Measurements from ENCODE around the gene ITPR1. TPM values are rescaled to one million over a fixed set of nuclear protein-coding genes. Genes with fewer than 3 reads are reported as not detected.

ITPR1 gene
- total RNA-seq, 2 experiments from 2014 or later, result 84.4 to 104 TPM

- intact Hi-C loops (cut with micrococcal nuclease; ENCODE audit: unreplicated experiment), result no loop called here
- TF ChIP-seq, protein P1, sequence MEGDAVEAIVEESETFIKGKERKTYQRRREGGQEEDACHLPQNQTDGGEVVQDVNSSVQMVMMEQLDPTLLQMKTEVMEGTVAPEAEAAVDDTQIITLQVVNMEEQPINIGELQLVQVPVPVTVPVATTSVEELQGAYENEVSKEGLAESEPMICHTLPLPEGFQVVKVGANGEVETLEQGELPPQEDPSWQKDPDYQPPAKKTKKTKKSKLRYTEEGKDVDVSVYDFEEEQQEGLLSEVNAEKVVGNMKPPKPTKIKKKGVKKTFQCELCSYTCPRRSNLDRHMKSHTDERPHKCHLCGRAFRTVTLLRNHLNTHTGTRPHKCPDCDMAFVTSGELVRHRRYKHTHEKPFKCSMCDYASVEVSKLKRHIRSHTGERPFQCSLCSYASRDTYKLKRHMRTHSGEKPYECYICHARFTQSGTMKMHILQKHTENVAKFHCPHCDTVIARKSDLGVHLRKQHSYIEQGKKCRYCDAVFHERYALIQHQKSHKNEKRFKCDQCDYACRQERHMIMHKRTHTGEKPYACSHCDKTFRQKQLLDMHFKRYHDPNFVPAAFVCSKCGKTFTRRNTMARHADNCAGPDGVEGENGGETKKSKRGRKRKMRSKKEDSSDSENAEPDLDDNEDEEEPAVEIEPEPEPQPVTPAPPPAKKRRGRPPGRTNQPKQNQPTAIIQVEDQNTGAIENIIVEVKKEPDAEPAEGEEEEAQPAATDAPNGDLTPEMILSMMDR (conservative IDR thresholded peaks at IDR 0.05; ENCODE audit: low read length), result peak; percentile 60
- no peak for TF ChIP-seq EZH2phosphoT487 (IDR thresholded peaks at IDR 0.05; ENCODE audit: borderline replicate concordance, low read depth, low read length)
- Histone ChIP-seq H3K4me2 (ENCODE audit: low read length) (no peak overlapping the region), H3K4me3 (ENCODE audit: low read depth, low read length, poor library complexity, severe bottlenecking) (no peak overlapping the region), H3K4me1 (ENCODE audit: insufficient read depth, low read length, poor library complexity, severe bottlenecking) (no peaks in the 10 kb centered on the region), H3K9me2 (ENCODE audit: insufficient read depth, low read length) (no peaks in the 10 kb centered on the region), H3K36me3 (ENCODE audit: insufficient read depth, low read length) (peaks cover 47% of the 10 kb centered on the region), H3K79me2 (ENCODE audit: insufficient read depth, low read depth, low read length) (no peaks in the 10 kb centered on the region), H3K9me3 (ENCODE audit: low read length) (no peaks in the 10 kb centered on the region), H4K20me1 (ENCODE audit: insufficient read depth, low read length) (no peaks in the 10 kb centered on the region), H3K27ac (ENCODE audit: low read depth, low read length, poor library complexity, severe bottlenecking) (no peak overlapping the region), H2AFZ (ENCODE audit: low read length) (no peak overlapping the region)
- ChIA-PET POLR2A (no interaction called here), CTCF (ENCODE audit: unreplicated experiment) (no interaction called here)
- BruUV-seq (replicated peaks), result no TSS peak
- DNase-seq (ENCODE audit: low spot score), result peak; percentile 2
These were observed 162.9 kb downstream of the ITPR1 start for GRCh38 chr3:4656059-4656458.

DNA sequence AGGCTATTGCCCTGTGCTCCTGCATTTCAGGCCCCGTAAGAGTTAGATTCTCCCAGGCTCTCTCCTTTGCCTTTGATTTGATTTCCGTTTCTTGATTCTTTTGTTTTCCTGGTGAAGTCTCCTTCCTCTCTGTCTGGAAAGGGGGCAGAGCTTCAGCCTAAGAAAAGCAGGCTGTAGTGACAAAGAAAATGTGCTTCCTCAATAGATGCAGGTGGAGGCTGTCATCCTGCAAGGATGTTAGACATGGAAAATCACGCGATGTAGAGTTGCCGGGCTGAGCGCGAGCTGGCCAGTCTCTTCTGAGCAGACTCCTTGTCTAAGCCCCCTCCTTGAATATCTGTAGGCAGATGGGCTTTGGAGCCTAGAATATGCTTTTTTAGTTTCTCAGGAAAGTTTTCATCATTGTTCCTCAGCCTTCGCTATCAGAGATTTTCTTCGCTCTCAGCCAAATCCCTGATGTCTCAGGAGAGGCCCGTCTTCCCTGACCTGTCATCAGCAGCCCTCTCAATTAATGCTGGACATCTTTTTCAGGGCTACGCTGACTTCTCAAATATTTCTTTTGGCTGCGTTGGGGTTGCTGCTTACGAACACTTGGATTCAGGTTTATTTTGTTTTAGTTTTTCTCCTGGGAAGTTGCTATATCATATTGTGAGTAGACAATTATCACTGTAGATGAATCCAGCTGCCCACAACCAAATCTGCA, 163.6 kb downstream of the ITPR1 start:
- H3K79me2 ChIP-seq (ENCODE audit: insufficient read depth, low read depth, low read length), result no peaks in the 10 kb centered on the region
- no TSS peak for BruUV-seq (replicated peaks)
- intact Hi-C loops (cut with micrococcal nuclease; ENCODE audit: unreplicated experiment), result no loop called here
- peaks cover 50% of the 10 kb centered on the region for H3K36me3 ChIP-seq (ENCODE audit: insufficient read depth, low read length)
- ChIA-PET POLR2A (interaction anchor here (0.7 kb wide), 2 partner anchors 43 to 211 kb away, joined by 6 to 7 read pairs; no protein-coding TSS in a partner anchor), CTCF (ENCODE audit: unreplicated experiment) (no interaction called here)
- DNase-seq (ENCODE audit: low spot score), result no peak
- H3K9me3 ChIP-seq (ENCODE audit: low read length), result no peaks in the 10 kb centered on the region
- H3K4me2 ChIP-seq (ENCODE audit: low read length), result no peak overlapping the region
- no peak for TF ChIP-seq EZH2phosphoT487 (IDR thresholded peaks at IDR 0.05; ENCODE audit: borderline replicate concordance, low read depth, low read length)
- TF ChIP-seq, protein P1 (conservative IDR thresholded peaks at IDR 0.05; ENCODE audit: low read length), result no peak
- no peak overlapping the region for H2AFZ ChIP-seq (ENCODE audit: low read length)
- H3K9me2 ChIP-seq (ENCODE audit: insufficient read depth, low read length), result no peaks in the 10 kb centered on the region
- H4K20me1 ChIP-seq (ENCODE audit: insufficient read depth, low read length), result no peaks in the 10 kb centered on the region
- no peak overlapping the region for H3K4me3 ChIP-seq (ENCODE audit: low read depth, low read length, poor library complexity, severe bottlenecking)
- no peaks in the 10 kb centered on the region for H3K4me1 ChIP-seq (ENCODE audit: insufficient read depth, low read length, poor library complexity, severe bottlenecking)
- H3K27ac ChIP-seq (ENCODE audit: low read depth, low read length, poor library complexity, severe bottlenecking), result no peak overlapping the region

GRCh38 chr3:4660936-4661335, 167.8 kb downstream of the ITPR1 start:
- no peaks in the 10 kb centered on the region for H3K9me2 ChIP-seq (ENCODE audit: insufficient read depth, low read length)
- no TSS peak for BruUV-seq (replicated peaks)
- no peak overlapping the region for H3K27ac ChIP-seq (ENCODE audit: low read depth, low read length, poor library complexity, severe bottlenecking)
- H3K36me3 ChIP-seq (ENCODE audit: insufficient read depth, low read length), result peaks cover 56% of the 10 kb centered on the region
- H3K9me3 ChIP-seq (ENCODE audit: low read length), result no peaks in the 10 kb centered on the region
- intact Hi-C loops (cut with micrococcal nuclease; ENCODE audit: unreplicated experiment), result no loop called here
- H3K4me1 ChIP-seq (ENCODE audit: insufficient read depth, low read length, poor library complexity, severe bottlenecking), result no peaks in the 10 kb centered on the region
- no peaks in the 10 kb centered on the region for H3K79me2 ChIP-seq (ENCODE audit: insufficient read depth, low read depth, low read length)
- H3K4me2 ChIP-seq (ENCODE audit: low read length), result no peak overlapping the region
- POLR2A ChIA-PET, result no interaction called here
- no peak for DNase-seq (ENCODE audit: low spot score)
- H2AFZ ChIP-seq (ENCODE audit: low read length), result no peak overlapping the region
- H4K20me1 ChIP-seq (ENCODE audit: insufficient read depth, low read length), result no peaks in the 10 kb centered on the region
- TF ChIP-seq EZH2phosphoT487 (IDR thresholded peaks at IDR 0.05; ENCODE audit: borderline replicate concordance, low read depth, low read length), result no peak
- TF ChIP-seq, protein P1 (conservative IDR thresholded peaks at IDR 0.05; ENCODE audit: low read length), result no peak
- no peak overlapping the region for H3K4me3 ChIP-seq (ENCODE audit: low read depth, low read length, poor library complexity, severe bottlenecking)
- CTCF ChIA-PET (ENCODE audit: unreplicated experiment), result no interaction called here
